Stimulated activated naive CD4-positive, alpha-beta T cell (primary cell): ENCODE results near the gene TMEM198.

ENCODE experiments used
- DNase-seq, 6 experiments: peaks; one replicate each; lab custom pipeline; 2025; lab: John Stamatoyannopoulos, UW

The TMEM198 gene

DNA sequence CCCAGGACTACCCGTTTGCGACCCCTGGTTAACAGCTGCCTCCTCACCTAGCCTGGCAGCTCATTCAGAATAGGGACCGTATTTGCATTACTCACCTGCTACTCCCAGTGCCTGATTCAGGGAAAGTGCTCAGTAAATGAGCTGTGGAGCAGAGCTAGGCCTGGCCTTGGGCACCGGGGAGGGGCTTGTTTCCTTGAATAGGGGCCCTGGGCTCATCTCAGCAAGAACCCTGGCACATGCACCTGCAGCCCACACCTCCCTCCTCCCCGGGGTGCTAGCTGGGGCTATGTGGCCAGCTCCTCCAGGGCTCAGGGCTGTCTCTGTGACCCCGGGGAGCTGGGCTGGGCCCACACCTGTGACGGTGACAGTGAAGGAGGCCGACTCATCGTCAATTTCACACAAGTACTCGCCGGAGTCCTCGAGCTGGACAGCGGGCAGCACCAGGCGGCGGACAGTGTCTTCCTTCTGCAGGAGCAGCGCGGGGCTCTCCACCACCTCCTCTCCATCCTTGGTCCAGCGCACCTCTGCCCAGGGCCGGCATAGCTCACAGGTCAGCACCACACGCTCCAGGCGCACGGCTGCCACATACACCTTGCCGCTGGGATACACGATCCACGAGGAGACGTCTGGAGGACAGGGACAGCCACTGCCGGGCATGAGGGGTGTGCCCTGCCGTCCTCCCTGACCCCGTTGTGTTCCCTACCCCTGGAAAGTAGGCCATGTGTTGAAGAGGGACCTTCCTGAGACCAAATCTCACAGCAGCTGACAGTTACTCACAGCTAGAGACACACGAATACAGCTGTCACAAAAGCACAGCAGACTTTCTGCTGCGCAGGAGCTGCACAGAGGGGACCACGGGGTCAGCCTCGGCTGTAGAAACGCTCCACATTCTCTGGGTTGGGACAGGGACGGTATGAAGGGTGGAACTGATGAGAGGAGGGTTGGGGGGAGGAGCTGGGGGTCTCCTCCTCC lies 18.5 kb downstream of the TMEM198 start:
- no peak for DNase-seq

DNA sequence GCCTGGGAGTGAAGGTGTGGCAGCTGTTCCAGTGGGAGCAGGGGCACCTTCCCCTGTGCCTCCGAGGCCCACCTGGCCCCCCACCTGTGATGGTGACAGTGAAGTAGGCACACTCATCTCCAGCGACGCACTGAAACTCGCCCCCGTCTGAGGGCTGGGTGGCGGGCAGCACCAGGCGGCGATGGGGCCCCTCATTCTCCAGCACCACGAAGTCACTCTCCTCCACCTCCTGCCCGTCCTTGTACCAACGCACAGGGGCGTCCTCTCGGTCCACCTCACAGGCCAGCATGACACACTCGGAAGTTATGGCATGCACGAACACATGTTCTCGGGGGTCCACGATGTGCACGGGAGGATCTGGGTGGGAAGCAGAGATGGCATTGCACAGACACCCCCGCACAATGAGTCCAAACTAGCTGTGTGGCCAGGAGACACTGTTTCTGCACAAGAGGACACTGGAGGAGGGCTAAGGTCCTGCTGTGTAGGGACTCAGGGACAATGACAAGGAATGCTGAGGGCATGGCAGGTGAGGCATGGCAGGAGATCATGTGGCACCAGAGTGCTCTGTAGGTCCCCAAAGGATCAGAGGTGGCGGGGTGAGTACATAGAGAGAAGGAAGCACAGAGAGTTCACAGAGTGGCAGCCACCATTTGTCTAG lies 19.6 kb downstream of the TMEM198 start:
- DNase-seq = no peak

DNA sequence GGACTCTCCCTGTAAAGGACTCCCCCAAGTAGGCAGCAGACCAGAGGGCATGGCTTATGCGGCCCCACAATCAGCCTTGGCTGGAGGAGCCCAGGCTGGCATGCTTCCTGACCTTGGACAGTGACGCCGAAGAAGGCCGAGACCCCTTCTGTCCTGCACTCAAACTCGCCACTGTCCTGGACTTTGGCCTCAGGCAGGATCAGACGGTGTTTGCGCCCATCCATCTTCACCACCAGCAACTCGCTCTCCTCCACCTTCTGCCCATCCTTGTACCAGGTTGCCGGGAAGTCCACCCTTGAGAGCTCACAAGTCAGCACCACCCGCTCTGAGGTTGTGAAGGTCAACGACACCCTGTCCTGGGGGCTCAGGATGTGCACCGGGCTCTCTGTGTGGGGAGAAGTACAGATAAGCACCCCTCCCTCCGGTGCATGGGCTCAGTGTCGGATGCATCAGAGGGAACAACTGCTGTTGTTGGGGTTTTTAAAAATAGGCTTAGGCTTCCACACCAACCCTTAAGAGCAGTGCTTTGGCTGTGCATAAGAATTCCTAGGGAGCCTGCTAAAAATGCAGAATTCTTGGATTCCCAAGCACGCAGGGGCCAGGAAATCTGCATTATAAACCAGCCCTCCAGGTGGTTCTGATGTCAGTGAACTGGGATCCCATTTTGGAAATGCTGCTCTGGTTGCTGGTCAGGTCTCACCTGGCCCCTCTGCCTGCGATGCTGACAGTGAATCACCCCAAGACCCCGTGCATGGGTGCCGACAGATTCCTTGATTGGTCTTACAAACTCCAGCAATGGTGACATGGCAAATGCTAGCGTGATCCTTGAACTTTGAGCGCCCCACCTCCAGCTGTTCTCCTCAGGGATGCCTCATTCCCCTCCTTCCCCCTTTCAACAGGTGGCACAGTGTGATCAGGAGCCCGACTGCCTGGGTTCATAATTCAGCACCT lies 21.6 kb downstream of the TMEM198 start:
- DNase-seq = no peak

DNA sequence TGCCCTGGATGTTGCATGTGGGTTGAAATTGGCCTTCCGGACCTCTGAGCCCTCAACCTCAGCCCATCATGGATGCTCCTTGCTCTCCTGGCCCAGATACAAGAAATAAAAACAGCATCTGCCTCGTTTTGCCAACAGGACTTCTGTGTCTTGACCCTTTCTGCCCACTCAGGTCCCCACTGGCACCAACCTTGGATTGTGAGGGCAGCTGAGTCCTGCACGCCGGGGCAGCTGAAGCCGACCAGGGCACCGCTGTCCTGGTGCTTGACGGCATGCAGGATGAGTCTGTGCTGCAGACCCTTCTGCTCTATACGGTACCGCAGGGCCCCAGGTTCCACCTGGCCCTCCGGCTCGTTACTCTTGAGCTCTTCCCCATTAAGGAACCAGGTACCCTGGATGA lies 22.8 kb downstream of the TMEM198 start:
- no peak for DNase-seq

DNA sequence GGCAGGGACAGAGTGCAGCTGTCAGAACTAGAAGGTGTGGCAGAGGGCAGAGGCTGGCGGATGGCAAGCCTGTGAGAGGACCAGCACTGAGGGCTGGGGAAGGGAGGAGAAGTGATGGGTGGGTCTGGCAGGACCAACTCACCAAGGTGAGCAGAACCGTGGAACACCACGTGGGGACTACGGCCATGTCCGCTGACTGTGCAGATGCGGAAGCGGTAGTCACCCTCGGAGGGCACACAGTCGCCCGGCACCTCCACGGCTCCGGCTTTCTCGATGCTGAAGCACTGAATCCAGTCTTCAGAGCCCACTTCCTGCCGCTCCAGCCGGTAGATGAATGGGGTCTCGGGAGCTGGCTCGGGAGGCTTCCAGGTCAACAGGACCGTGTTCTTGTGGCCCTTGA lies 23.3 kb downstream of the TMEM198 start:
- no peak for DNase-seq

DNA sequence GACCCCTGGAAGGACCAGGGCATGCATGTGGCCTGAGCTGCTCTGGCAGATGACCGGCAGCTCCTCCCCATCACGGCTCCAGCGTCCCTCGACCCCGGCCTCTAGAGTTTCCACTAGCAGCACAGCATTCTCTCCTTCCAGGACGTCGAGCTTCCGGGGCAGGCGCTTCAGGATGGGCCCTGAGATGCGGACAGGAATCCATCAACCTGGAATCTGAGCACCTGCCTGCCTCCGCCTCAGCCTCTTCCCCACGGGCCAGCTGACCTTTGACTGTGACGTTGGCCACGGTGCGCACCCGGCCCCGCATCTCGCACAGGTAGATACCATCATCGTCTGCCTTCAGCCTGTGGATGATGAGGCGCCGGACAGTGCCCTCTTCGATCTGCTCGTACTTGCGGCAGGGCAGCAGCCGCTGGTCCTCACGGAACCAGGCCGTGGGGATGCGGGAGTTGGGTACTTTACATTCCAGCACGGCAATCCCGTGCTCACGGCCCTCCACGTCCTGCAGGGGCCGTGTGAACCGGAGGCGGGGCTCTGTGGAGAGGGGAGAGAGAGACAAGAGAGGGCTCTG lies 24.0 kb downstream of the TMEM198 start:
- no peak for DNase-seq

DNA sequence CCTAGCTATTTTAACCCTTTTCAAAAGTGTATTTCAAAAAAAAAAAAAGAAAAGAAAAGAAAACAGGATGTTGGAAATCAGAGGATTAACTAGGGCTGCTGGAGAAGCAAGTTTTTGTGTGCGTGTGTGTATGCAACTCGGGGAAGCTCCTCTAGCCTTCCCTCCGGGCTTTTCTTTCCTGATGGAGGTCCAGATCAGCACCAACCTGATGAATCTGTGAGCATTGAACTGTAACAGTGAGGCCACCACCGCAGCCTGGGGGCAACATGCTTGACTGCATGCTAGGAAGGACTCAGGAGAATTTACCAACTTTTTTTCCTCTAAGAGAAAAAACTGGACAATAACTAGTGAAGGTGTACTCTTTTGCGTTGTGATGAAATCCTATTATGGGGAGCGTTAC lies 25.2 kb downstream of the TMEM198 start:
- no peak for DNase-seq

DNA sequence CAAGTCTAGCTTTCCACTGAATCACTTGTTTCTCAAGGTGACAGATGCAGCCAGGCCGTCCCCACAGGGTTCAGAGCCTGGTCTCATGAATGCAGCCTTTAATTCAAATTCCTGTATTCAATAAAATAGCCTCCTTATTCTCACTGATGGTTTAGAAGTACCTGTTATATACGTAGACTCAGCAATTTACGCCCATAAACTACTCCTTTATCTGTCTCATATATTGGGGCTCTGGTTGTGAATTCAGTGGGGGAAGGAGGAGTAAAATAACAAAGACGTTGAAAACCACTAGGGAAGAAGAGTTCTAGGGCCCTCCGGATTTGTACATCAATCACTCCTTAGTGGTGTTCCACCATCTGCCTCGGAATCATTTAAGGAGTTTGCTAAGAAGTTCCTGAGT lies 25.8 kb downstream of the TMEM198 start:
- DNase-seq = no peak

DNA sequence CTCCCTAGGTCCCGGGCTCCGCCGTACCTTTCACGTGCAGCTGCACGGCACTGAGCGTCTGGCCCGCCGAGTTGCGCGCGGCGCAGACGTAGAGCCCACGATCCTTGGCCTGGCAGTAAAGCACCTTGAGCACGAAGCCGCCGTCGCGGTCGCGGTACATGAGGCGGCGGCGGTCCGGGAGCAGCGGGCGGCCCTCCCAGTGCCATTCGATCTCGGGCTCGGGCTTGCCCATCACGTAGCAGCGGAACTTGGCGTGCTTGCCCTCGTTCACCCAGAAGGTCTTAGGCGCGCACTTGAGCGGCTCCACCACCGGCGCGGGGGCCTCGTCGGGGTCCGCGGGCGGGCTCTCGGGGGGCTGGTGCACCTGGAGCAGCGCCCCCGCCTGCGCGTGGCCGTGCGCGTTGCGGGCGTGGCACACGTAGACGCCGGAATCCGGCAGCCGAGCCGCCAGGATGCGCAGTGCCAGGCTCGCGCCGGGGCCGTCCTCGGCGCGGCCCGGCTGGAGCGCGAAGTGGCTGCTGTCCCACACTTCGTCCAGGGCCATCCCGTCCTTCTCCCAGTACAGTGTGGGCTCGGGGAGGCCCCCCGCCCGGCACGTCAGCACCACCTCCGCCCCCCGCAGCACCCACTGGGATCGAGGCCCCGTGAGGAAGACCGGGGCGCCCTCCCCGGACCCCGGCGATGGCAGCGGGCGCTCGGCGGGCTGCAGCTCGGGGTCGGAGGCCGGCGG lies 26.5 kb downstream of the TMEM198 start:
- no peak for DNase-seq

DNA sequence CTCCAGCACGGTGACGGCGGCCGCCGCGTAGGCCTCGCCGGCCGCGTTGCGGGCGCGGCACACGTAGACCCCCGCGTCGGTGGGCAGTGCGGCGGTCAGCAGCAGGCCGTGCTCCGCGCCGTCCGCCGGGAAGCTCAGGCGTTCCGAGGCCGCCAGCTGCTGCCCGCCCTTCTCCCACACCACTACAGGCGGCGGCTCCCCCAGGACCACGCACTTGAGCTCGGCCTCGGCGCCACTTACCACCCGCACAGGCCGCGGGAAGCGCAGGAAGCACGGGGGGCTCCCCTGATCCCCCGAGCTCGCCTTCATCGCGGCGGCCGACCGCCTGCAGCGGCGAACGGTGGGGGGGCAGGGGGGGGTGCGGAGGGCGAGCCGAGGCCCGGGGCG lies 27.1 kb downstream of the TMEM198 start:
- peak in 1 of 6 experiments; percentile 10 for DNase-seq

DNA sequence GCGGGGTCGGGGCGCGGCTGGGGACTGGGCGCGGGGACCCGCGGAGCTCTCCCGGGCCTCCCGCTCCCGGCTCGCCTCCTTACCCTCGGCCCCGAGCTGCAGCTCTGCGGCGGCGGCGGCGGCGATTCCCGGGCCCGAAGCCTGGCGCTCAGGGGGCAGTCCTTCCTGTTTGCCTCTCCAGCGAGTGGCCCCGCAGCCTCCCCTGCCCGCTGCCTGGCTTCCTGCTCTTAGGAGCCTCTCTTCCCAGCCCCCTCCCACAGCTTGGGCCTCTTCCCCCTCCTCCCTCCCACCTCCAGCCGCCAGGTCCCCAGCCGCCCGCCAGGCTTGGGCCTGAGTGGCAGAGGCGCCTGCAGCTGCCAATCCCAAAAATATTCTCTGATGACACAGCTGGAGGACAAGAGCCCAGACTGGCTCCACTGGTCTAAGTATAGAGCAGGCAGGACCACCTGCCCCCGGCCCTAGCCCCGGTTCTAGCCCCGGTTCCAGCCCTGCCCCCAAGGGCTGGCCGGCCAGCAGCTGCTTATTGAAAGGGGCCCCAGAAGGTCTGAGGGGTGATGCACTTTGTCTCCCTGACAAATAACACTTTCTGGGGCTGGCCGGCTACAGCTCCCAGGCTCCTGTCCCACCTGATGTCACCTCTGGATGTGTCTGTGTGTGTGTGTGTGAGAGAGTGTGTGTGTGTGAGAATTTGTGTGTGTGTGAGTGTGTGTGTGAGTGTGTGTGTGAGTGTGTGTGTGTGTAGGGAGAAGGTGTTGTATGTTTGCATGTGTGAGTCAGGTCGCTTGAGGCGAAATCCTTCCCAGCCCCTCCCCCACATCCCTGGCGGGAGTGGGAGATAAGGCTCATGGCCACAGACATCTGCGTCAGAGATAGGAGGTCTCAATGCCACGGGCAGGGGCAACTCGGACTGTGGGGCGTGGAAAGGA lies 27.7 kb downstream of the TMEM198 start, which contains the start of gene OBSL1:
OBSL1 (minus strand) TSS at position 229 of the 926 bp plus-strand sequence. CDS start 307 bp downstream, outside the sequence.
- no peak for DNase-seq

DNA sequence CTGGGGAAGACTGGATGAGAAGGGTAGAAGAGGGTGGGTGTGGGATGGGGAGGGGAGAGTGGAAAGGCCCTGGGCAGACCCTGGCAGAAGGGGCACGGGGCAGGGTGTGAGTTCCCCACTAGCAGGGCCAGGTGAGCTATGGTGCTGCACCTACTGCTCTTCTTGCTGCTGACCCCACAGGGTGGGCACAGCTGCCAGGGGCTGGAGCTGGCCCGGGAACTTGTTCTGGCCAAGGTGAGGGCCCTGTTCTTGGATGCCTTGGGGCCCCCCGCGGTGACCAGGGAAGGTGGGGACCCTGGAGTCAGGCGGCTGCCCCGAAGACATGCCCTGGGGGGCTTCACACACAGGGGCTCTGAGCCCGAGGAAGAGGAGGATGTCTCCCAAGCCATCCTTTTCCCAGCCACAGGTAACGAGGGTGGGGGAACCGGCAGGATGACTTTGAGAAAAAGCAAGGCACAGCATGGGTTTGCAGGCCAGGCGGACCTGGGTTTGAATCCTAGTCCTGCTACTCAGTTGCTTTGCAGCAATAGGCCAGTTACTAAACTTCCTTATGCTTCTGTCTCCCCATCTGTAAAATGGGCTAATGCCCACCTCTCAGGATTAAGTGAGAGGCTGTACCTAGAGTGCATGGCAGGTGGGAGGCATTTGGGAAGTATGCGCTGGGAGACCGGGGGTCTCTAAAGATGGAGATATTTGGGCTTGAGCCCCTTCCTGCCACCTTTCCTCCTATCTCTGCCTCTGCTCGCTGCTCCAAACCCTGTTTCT lies 28.6 kb downstream of the TMEM198 start, which contains the start of gene INHA:
INHA (plus strand) TSS at position 74 of the 765 bp plus-strand sequence; CDS start at position 139, 65 bp downstream.
- DNase-seq = no peak

DNA sequence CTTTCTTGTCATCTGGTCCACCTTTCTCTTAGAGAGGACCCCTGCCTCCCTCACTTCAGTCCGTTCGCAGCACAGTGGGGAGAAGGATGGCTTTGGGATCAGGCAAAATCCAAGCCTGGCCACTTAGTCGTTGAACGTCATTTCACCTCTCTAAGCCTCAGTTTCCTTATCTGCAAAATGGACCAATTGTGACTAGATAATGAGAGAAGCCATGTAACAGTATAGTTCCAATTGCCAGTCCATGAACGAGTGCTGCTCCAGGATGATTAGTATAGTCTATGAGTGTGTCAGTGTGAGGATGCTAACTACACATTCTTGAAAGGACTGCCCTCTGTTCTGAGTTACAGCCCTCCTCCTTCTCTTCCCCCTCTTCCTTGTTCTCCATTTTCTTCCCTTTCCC lies 29.3 kb downstream of the TMEM198 start:
- no peak for DNase-seq

DNA sequence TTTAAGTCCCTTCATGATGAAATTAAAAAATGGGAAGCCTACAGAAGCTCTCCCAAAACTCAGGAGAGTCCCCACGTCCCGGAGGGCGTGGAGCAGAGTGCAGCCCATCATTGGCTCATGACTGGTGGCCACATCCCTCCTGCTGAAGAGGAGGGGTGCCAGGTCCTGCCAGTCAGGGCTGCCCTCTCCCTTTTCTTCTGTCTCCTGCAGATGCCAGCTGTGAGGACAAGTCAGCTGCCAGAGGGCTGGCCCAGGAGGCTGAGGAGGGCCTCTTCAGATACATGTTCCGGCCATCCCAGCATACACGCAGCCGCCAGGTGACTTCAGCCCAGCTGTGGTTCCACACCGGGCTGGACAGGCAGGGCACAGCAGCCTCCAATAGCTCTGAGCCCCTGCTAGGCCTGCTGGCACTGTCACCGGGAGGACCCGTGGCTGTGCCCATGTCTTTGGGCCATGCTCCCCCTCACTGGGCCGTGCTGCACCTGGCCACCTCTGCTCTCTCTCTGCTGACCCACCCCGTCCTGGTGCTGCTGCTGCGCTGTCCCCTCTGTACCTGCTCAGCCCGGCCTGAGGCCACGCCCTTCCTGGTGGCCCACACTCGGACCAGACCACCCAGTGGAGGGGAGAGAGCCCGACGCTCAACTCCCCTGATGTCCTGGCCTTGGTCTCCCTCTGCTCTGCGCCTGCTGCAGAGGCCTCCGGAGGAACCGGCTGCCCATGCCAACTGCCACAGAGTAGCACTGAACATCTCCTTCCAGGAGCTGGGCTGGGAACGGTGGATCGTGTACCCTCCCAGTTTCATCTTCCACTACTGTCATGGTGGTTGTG lies 30.9 kb downstream of the TMEM198 start:
- no peak for DNase-seq

DNA sequence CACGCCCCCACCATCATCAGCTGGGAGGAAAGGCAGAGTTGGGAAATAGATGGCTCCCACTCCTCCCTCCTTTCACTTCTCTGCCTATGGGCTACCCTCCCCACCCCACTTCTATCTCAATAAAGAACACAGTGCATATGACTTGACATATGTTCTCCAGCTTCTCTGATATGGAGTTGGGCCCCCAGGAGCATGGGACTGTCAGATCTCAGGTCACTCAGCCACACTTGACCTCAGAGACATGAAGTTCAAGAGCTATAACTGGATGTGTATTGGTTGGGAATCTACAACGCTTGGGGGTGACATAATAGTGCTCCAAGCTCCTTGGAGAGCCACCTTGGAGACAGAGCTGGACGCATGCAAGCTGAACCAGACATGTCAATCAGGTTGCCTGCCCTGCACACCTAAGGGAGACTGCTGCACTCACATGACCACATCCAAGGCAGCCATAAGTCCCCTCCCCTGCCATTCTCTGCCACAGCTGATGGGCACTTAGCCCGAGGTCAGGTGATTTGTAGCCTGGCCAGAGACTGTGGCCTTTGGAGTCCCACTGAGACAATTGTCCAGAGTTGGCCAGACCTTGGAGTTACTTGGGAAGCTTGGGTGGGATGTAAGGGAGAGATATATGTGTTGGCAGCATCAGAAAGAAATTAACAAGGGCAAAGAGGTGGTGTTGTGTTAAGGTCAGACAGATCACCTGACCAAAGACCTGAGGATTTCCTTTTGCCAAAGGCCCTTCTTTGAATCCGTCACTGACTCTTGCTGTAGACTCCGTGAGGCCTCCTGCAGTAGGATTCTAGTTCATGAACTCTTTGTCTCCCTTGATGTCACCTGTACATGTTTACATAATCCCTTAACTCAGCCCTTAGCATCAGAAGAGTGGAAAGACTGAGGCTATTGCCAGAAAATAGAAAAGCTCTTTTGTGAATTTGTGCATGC lies 32.0 kb downstream of the TMEM198 start:
- no peak for DNase-seq

DNA sequence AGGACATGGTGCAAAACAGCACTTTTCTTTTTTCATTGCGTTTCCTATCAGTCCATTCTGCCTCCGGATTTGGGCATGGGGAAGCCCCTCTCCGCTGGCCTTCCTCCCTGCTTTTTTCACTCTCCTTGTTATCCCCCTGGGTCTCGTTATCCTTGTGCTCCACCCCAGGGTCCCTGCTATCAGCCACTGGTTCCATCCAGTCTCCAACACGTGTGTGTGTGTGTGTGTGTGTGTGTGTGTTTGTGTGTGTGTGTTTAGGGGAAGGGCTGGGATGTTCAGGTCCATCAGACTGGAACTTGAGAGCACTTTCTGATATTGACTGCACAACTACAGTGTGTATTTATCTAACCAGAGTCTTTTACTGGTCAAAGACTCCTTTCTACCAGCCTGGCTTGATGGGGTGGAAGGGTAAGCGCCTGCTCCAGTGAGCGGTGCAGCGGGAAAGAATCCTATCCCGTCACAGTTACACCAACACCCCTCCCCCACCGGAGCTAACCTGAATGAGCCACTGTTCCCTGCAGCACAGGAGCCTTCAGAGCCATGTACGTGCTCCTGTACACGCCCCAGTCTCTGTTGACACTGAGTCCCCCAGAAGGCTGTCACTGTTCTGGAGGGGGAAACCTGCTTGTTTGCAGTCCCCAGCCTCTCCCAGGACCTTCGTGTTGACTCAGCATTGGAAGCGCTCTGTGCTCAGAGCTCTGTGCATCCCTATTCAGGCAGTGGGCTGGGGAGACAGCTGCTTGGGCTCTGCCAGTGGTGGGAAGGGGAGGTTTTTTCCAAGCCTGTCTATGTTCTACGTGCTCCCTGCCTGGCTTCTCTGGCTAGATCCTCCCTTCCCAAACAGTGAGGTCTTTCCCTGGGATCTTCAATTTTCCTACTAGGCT lies 32.9 kb downstream of the TMEM198 start:
- DNase-seq = no peak
